Measurements from ENCODE around the gene LPAR2.
"Not testable (repeated sequence)": the region's sequence is repeated elsewhere in the genome, so short reads cannot be mapped to it uniquely, and the experiment has no call there.

The LPAR2 gene

GRCh38 chr19:19628501-19629134, 598 bp upstream of the LPAR2 start:
- DNase-seq: no peak

GRCh38 chr19:19626516-19627472, 1.2 kb downstream of the LPAR2 start:
- no peak for DNase-seq

GRCh38 chr19:19624032-19624570, 3.9 kb downstream of the LPAR2 start:
- no peak for DNase-seq

GRCh38 chr19:19623383-19623782, 4.6 kb downstream of the LPAR2 start:
- no peak for DNase-seq

- no peak for DNase-seq
Observed at GRCh38 chr19:19619849-19620210, 8.2 kb downstream of the LPAR2 start.

- no peak for DNase-seq
Observed at GRCh38 chr19:19619181-19619848, 8.7 kb downstream of the LPAR2 start.

- peak; percentile 57 to 83 for DNase-seq
Observed at GRCh38 chr19:19618219-19619051, 9.6 kb downstream of the LPAR2 start, which contains the start of gene PBX4. TSS of gene PBX4 (minus strand) at chr19:19618687. CDS start at chr19:19618629, 58 bp downstream.

GRCh38 chr19:19615086-19615485, 12.9 kb downstream of the LPAR2 start:
- no peak for DNase-seq

GRCh38 chr19:19613506-19613905, 14.5 kb downstream of the LPAR2 start:
- DNase-seq: no peak

- DNase-seq: no peak
Observed at GRCh38 chr19:19610376-19611202, 17.4 kb downstream of the LPAR2 start.

GRCh38 chr19:19606686-19607085, 21.3 kb downstream of the LPAR2 start:
- not testable (repeated sequence) for DNase-seq

- no peak for DNase-seq
Observed at GRCh38 chr19:19606021-19606420, 22.0 kb downstream of the LPAR2 start.

- no peak for DNase-seq
Observed at GRCh38 chr19:19602713-19603324, 25.2 kb downstream of the LPAR2 start.

GRCh38 chr19:19602136-19602712, 25.8 kb downstream of the LPAR2 start:
- no peak for DNase-seq

GRCh38 chr19:19600793-19601330, 27.2 kb downstream of the LPAR2 start:
- DNase-seq: no peak

GRCh38 chr19:19598728-19599451, 29.1 kb downstream of the LPAR2 start:
- not testable (repeated sequence) for DNase-seq

GRCh38 chr19:19597809-19598306, 30.2 kb downstream of the LPAR2 start:
- DNase-seq: no peak

- DNase-seq: no peak
Observed at GRCh38 chr19:19595171-19595701, 32.8 kb downstream of the LPAR2 start.

GRCh38 chr19:19594381-19594780, 33.6 kb downstream of the LPAR2 start:
- DNase-seq: no peak

Measured in SHP77 (cell line).